ENCODE measurements around the gene PDIK1L. TPM values are rescaled to one million over a fixed set of nuclear protein-coding genes. Genes with fewer than 3 reads are reported as not detected.
A peak's percentile ranks its signal among the peaks of the same experiment; 100 is the strongest.

PDIK1L gene
- total RNA-seq, 1 experiment from 2014 or later = 5.6 TPM

- H3K9me3 ChIP-seq (ENCODE audit: control insufficient read depth, low read depth, low read length) = no peaks in the 10 kb centered on the region
- H3T11ph ChIP-seq (ENCODE audit: low read length) = no peak within 1 kb of the TSS
- no peak within 1 kb of the TSS for H2BK120ac ChIP-seq (ENCODE audit: low read depth, low read length, poor library complexity, severe bottlenecking)
- no peak within 1 kb of the TSS for H3K56ac ChIP-seq (ENCODE audit: insufficient read length, low read depth, low read length)
- H3K4me1 ChIP-seq (ENCODE audit: insufficient read depth, low read length) = peaks cover 6% of the 10 kb centered on the region; the same call in 1 of the 2 replicates
- H4K91ac ChIP-seq (ENCODE audit: insufficient read length, low read depth, low read length) = no peak within 1 kb of the TSS
- peak within 1 kb of the TSS; percentile 60; the same call in 1 of the 2 replicates for H3K14ac ChIP-seq (ENCODE audit: insufficient read depth, low read length)
- H3K4ac ChIP-seq (ENCODE audit: low read depth, low read length) = no peak within 1 kb of the TSS
- H3K9me3 Mint-ChIP-seq = no peaks in the 10 kb centered on the region
- no peak within 1 kb of the TSS for H3K27ac ChIP-seq (ENCODE audit: insufficient read length, low read depth, low read length)
- no peak within 1 kb of the TSS for H3K23ac ChIP-seq (ENCODE audit: insufficient read length, low read depth, low read length)
- H2BK5ac ChIP-seq (ENCODE audit: insufficient read length, low read length) = no peak within 1 kb of the TSS
- no peak for TF ChIP-seq CTCF (conservative IDR thresholded peaks at IDR 0.05)
- no peak for DNase-seq
- H3K27me3 ChIP-seq (ENCODE audit: insufficient read depth, low read length) = peaks cover 3% of the 10 kb centered on the region; the same call in 1 of the 2 replicates
- no peak within 1 kb of the TSS for H2BK15ac ChIP-seq (ENCODE audit: low read depth, low read length)
- H3K4me1 Mint-ChIP-seq = peaks cover 33 to 59% of the 10 kb centered on the region in 2 experiments
- no CpG with 5 or more reads among the region's 5 CpGs for WGBS (ENCODE audit: extremely low coverage, insufficient read length, low lambda C conversion rate)
- no peak within 1 kb of the TSS for H4K8ac ChIP-seq (replicated peaks; ENCODE audit: insufficient read length, low read depth, low read length)
- peak within 1 kb of the TSS; percentile 63 to 93 (median 67); a peak in 3 of 7 replicates for H3K27ac Mint-ChIP-seq
- peaks cover 4% of the 10 kb centered on the region for H3K79me1 ChIP-seq (ENCODE audit: insufficient read depth, low read depth, low read length, poor library complexity, severe bottlenecking)
- H3K4me3 Mint-ChIP-seq = peak within 1 kb of the TSS; percentile 83 to 88
- peaks cover 0 to 8% (median 7%) of the 10 kb centered on the region in 3 experiments; a peak in 3 of 7 replicates for H3K36me3 Mint-ChIP-seq (ENCODE audit: insufficient read depth in 1 of 3, low read depth in 3 of 3)
- peak within 1 kb of the TSS; percentile 74 for H3K9ac ChIP-seq (ENCODE audit: extremely low read depth, insufficient read length, low read length)
- H3K4me2 ChIP-seq (ENCODE audit: insufficient read depth, insufficient read length, low read length) = peak within 1 kb of the TSS; percentile 78
- peaks cover 45% of the 10 kb centered on the region for H3K27me3 Mint-ChIP-seq (ENCODE audit: low read depth)
- H3K23me2 ChIP-seq (ENCODE audit: insufficient read length, low read depth, low read length, poor library complexity, severe bottlenecking) = peaks cover 16% of the 10 kb centered on the region
- no peak within 1 kb of the TSS for H2BK12ac ChIP-seq (ENCODE audit: insufficient read length, low read depth, low read length)
- no peak within 1 kb of the TSS for H2BK20ac ChIP-seq (ENCODE audit: low read depth, low read length, poor library complexity, severe bottlenecking)
- H2AFZ ChIP-seq (ENCODE audit: low read length) = no peak within 1 kb of the TSS
- H3K79me2 ChIP-seq (ENCODE audit: insufficient read depth, low read length) = peaks cover 4% of the 10 kb centered on the region; the same call in 1 of the 2 replicates
- H2AK5ac ChIP-seq (ENCODE audit: insufficient read length, low read length) = no peak within 1 kb of the TSS
- H4K5ac ChIP-seq (ENCODE audit: insufficient read length, low read depth, low read length) = no peak within 1 kb of the TSS
- no peak within 1 kb of the TSS for H3K18ac ChIP-seq (ENCODE audit: insufficient read length, low read depth, low read length)
- no peaks in the 10 kb centered on the region for H4K20me1 ChIP-seq (ENCODE audit: control insufficient read depth, insufficient read depth, insufficient read length)
These were observed 57.0 kb downstream of the PDIK1L start, which contains the start of gene C1orf232 for GRCh38 chr1:26168410-26169197. Gene C1orf232 (minus strand): TSS chr1:26168963. CDS start chr1:26168499, 464 bp downstream.
